ENCODE measurements around the gene GNA12.

DNA sequence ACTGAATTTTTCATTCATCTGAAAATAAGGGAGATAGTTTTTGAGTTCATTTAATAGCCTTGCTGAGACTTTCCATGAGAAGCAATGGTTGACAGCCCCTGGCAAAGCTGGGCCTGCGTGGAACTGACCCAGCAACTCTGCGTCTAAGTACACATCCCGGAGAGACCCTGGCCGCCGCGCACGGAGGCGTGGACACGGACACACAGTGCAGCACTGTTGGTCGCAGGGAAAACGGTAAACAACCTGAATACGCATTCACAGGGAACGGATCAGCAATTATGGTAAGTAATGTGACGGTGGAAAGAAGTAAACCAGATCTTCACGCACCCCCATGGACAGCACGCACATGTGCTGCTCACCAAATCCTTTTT is 28.2 kb downstream of the GNA12 start:
- TF ChIP-seq GATA3 (IDR thresholded peaks at IDR 0.05; ENCODE audit: low read depth, low read length) = no peak
- no peak for TF ChIP-seq GATA2 (IDR thresholded peaks at IDR 0.05; ENCODE audit: low read depth, low read length)

All from SH-SY5Y (cell line).